K562 (cell line): ENCODE results near the gene P2RX2. TPM values are rescaled to one million over a fixed set of nuclear protein-coding genes. Genes with fewer than 3 reads are reported as not detected.

Source experiments
- ARID1B ChIP-seq: fragments of 450-650 bp; IDR thresholded peaks from 2 replicates; pipeline ENCODE4 v1.6.1; 2016; ENCODE audit warnings: antibody characterized with exemption, mild to moderate bottlenecking, inconsistent platforms
- ATF7 ChIP-seq: fragments of 450-650 bp; IDR thresholded peaks from 2 replicates; pipeline ENCODE4 v1.7.1; 2014; ENCODE audit warnings: mild to moderate bottlenecking, moderate library complexity
- CHD4 ChIP-seq: fragments of 200-600 bp; sonication (generic); IDR thresholded peaks from 3 replicates; pipeline ENCODE4 v1.6.1; 2012; ENCODE audit warnings: low read depth, mild to moderate bottlenecking, mixed read lengths, low read length, inconsistent platforms; ENCODE audit not compliant: insufficient read depth, insufficient replicate concordance, poor library complexity, severe bottlenecking
- CREB1 ChIP-seq, 2 experiments: sonication (generic) in 1 of 2; formaldehyde crosslinking in 1 of 2; IDR thresholded peaks; 2 replicates each; pipeline versions ENCODE4 v1.6.1 to v1.8.0; 2012 to 2022; ENCODE audit warnings: inconsistent platforms in 1 of 2, mild to moderate bottlenecking in 1 of 2, missing genetic modification reagents in 1 of 2, moderate library complexity in 1 of 2
- CTBP1 ChIP-seq: fragments of 450-650 bp; IDR thresholded peaks from 2 replicates; pipeline ENCODE4 v1.6.1; 2016; ENCODE audit warnings: borderline replicate concordance
- ETV1 ChIP-seq: fragments of 450-650 bp; conservative IDR thresholded peaks from 2 replicates; pipeline ENCODE4 v1.6.1; 2016; ENCODE audit warnings: missing genetic modification characterization, control low read depth, low read depth, missing compliant biosample characterization
- FOSL1 ChIP-seq: fragments of 200-800 bp; sonication (Bioruptor generic); conservative IDR thresholded peaks from 2 replicates; pipeline ENCODE4 v1.6.1; 2016; ENCODE audit warnings: missing genetic modification characterization, missing compliant biosample characterization
- JUND ChIP-seq, 2 experiments: IDR thresholded peaks; 2 replicates in 1 of 2; 3 replicates in 1 of 2; pipeline ENCODE4 v1.6.1; 2011; ENCODE audit warnings: borderline replicate concordance in 2 of 2, low read depth in 2 of 2, low read length in 2 of 2, improper control_type of control experiment in 1 of 2, missing biosample characterization in 1 of 2, missing genetic modification characterization in 1 of 2, missing genetic modification reagents in 1 of 2
- KLF10 ChIP-seq: fragments of 250-450 bp; sonication (Bioruptor Pico); IDR thresholded peaks from 2 replicates; pipeline ENCODE4 v1.6.1; 2021; ENCODE audit warnings: matching md5 sums
- KLF6 ChIP-seq: fragments of 250-450 bp; sonication (Bioruptor Pico); IDR thresholded peaks from 2 replicates; pipeline ENCODE4 v1.4.0; 2020; ENCODE audit warnings: mild to moderate bottlenecking, moderate library complexity, borderline replicate concordance
- MAFK ChIP-seq: IDR thresholded peaks from 2 replicates; pipeline ENCODE4 v1.6.1; 2011; ENCODE audit warnings: low read length, improper control_type of control experiment
- MEIS2 ChIP-seq: fragments of 450-650 bp; IDR thresholded peaks from 2 replicates; pipeline ENCODE4 v1.6.1; 2014; ENCODE audit warnings: mild to moderate bottlenecking; ENCODE audit not compliant: partially characterized antibody
- MYC ChIP-seq, 2 experiments: fragments of 250-450 bp in 1 of 2; sonication (Bioruptor Pico) in 1 of 2; IDR thresholded peaks; 2 replicates each; pipeline versions ENCODE4 v1.5.1 to v1.6.1; 2012 to 2021; ENCODE audit warnings: low read depth in 2 of 2, borderline replicate concordance in 1 of 2, improper control_type of control experiment in 1 of 2, low read length in 1 of 2, mild to moderate bottlenecking in 1 of 2, moderate library complexity in 1 of 2
- MYNN ChIP-seq, 2 experiments: sonication (generic); formaldehyde crosslinking in 1 of 2; IDR thresholded peaks; 2 replicates each; pipeline versions ENCODE4 v1.5.0 to v1.6.1; 2016 to 2020; ENCODE audit warnings: antibody characterized with exemption in 1 of 2, missing genetic modification reagents in 1 of 2
- NFE2 ChIP-seq: IDR thresholded peaks from 2 replicates; pipeline ENCODE4 v1.6.1; 2014; ENCODE audit warnings: antibody characterized with exemption, low read depth
- NR2C2 ChIP-seq, 2 experiments: fragments of 200-800 bp in 1 of 2; sonication (Bioruptor generic) in 1 of 2; sonication (generic) in 1 of 2; formaldehyde crosslinking in 1 of 2; IDR thresholded peaks; 2 replicates each; pipeline versions ENCODE4 v1.6.1 to v1.8.0; 2016 to 2022; ENCODE audit warnings: mild to moderate bottlenecking in 1 of 2, missing compliant biosample characterization in 1 of 2, missing genetic modification characterization in 1 of 2, missing genetic modification reagents in 1 of 2
- NRF1 ChIP-seq, 2 experiments: fragments of 450-650 bp; IDR thresholded peaks in 1 of 2; conservative IDR thresholded peaks in 1 of 2; 2 replicates each; pipeline ENCODE4 v1.6.1; 2014; ENCODE audit warnings: mild to moderate bottlenecking in 2 of 2
- POLR2A ChIP-seq: fragments of 450-650 bp; conservative IDR thresholded peaks from 2 replicates; pipeline ENCODE4 v1.6.1; 2016
- POLR2AphosphoS2 ChIP-seq: IDR thresholded peaks from 2 replicates; pipeline ENCODE4 v1.6.1; 2012; ENCODE audit warnings: low read length, improper control_type of control experiment
- PTTG1 ChIP-seq: fragments of 450-650 bp; IDR thresholded peaks from 2 replicates; pipeline ENCODE4 v1.6.1; 2016; ENCODE audit warnings: low read depth, mild to moderate bottlenecking, missing genetic modification characterization, missing compliant biosample characterization
- YY1 ChIP-seq, 3 experiments: IDR thresholded peaks; 2 replicates each; pipeline ENCODE4 v1.6.1; 2011; ENCODE audit warnings: low read length in 2 of 3, mild to moderate bottlenecking in 2 of 3, moderate library complexity in 2 of 3, borderline replicate concordance in 1 of 3, control low read depth in 1 of 3, low read depth in 1 of 3; ENCODE audit not compliant: insufficient read depth in 3 of 3, insufficient replicate concordance in 2 of 3, control insufficient read depth in 1 of 3, insufficient read length in 1 of 3; ENCODE audit errors: extremely low read depth in 1 of 3
- polyA plus RNA-seq, 8 experiments: library from polyadenylated mRNA; depleted of rRNA in 4 of 8; stranded (reverse) in 5 of 8; unstranded in 3 of 8; fragments of >200 nt; fragmentation: Nextera tagmentation in 2 of 8; fragmentation: Illumina TruSeq in 1 of 8; extraction: Ambion mirVana in 2 of 8; extraction: Trizol in 1 of 8; gene quantifications; 2 replicates each; pipeline versions ENCODE4 v1.2.1 to v1.2.3, GENCODE V29; 2011 to 2014; ENCODE audit warnings: inconsistent platforms in 1 of 8, missing spikeins in 1 of 8
- total RNA-seq, 7 experiments: library from RNA; depleted of rRNA in 6 of 7; stranded (reverse); fragments of >200 nt in 6 of 7; fragmentation: Illumina TruSeq in 2 of 7; extraction: Trizol in 2 of 7; gene quantifications; 2 replicates each; pipeline versions ENCODE4 v1.2.1 to v1.2.3, GENCODE V29; 2011 to 2021; ENCODE audit warnings: low replicate concordance in 1 of 7
- TF ChIP-seq, protein P1 (sequence below): sonication (generic); formaldehyde crosslinking; IDR thresholded peaks from 2 replicates; pipeline ENCODE4 v1.9.0; 2022; ENCODE audit warnings: mild to moderate bottlenecking, missing genetic modification reagents
- TF ChIP-seq, protein P2 (sequence below), 2 experiments: fragments of 450-650 bp in 1 of 2; sonication (generic) in 1 of 2; formaldehyde crosslinking in 1 of 2; IDR thresholded peaks in 1 of 2; conservative IDR thresholded peaks in 1 of 2; 2 replicates each; pipeline versions ENCODE4 v1.6.1 to v1.8.1; 2016 to 2023; ENCODE audit warnings: mild to moderate bottlenecking in 2 of 2, moderate library complexity in 2 of 2, inconsistent platforms in 1 of 2, missing genetic modification reagents in 1 of 2

P2RX2 gene
- total and polyA plus RNA-seq, 9 of the 15 experiments (the other 6 are each of a cell fraction or from before 2014, with no cell fraction given), result not detected

DNA sequence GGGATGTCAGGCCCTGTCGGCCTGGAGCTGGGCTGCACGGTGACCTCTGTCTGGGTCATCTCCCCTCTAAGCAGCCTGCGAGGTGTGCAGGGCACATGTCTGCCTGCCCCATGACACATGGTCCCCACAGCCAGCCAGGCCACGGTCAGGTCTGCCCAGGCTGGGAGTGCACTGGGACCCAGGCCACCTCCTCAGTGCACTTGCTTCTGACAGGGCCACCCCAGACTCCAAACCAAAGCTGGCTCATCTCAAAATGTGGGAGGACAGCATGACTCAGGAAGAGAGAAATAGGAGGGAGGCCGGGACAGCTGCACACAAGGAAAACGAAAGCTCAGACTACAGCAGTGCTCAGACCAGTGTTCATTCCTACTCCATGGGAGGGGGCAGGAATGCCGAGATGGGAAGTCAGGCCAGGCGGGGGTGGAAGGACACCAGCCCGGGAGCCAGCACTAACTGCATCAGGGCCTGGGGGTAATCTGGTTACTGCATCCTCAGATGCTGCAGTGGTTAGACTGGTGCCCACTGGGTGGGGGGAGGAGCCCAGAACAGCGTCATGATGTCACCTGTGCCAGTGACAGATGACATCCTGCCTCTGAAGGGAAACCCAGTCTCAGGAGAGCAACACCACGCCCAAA lies 4.0 kb downstream of the P2RX2 start (continued):
- TF ChIP-seq CTBP1 (peak; percentile 11; the same call in 1 of the 2 replicates), CHD4 (no peak), JUND (IDR thresholded peaks at IDR 0.05; ENCODE audit: borderline replicate concordance, low read depth, low read length) (peak; percentile 1; the same call in 1 of the 2 replicates), JUND (tag; IDR thresholded peaks at IDR 0.05; ENCODE audit: borderline replicate concordance, low read depth, low read length) (no peak; the same call in 2 of the 3 replicates), PTTG1 (tag) (no peak), MYC (IDR thresholded peaks at IDR 0.05; ENCODE audit: low read depth, low read length) (no peak), MYC (CRISPR knock-in tag; IDR thresholded peaks at IDR 0.05; ENCODE audit: borderline replicate concordance, low read depth) (peak; percentile 22; the same call in 1 of the 2 replicates), ATF7 (0 out of 2 replicates have a peak, but pooled peaks have one; percentile 23), KLF10 (no peak), FOSL1 (peak; percentile 59), CREB1 (IDR thresholded peaks at IDR 0.05) (peak; percentile 25; the same call in 1 of the 2 replicates), CREB1 (CRISPR knock-in tag; IDR thresholded peaks at IDR 0.05) (no peak), MEIS2 (peak; percentile 18), NRF1 (conservative IDR thresholded peaks at IDR 0.05 in 1 of 2, IDR thresholded peaks at IDR 0.05 in 1 of 2) (0 out of 4 replicates have a peak, but pooled peaks of 1 of the 2 experiments have one; percentile 9), MYNN (IDR thresholded peaks at IDR 0.05) (peak; percentile 55; the same call in 1 of the 2 replicates), MYNN (CRISPR knock-in tag; IDR thresholded peaks at IDR 0.05) (no peak), ARID1B (0 out of 2 replicates have a peak, but pooled peaks have one; percentile 8), POLR2AphosphoS2 (peak; percentile 78; the same call in 1 of the 2 replicates), KLF6 (CRISPR knock-in tag) (no peak), MAFK (peak; percentile 40; the same call in 1 of the 2 replicates), NFE2 (peak; percentile 74), YY1 (IDR thresholded peaks at IDR 0.05; ENCODE audit: borderline replicate concordance in 1 of 3, control insufficient read depth in 1 of 3, extremely low read depth in 1 of 3, insufficient read depth in 3 of 3, insufficient read length in 1 of 3, insufficient replicate concordance in 2 of 3, low read depth in 1 of 3, low read length in 2 of 3) (peak in 1 of 3 experiments; percentile 4), ETV1 (tag) (no peak), POLR2A (0 out of 2 replicates have a peak, but pooled peaks have one; percentile 29), NR2C2 (CRISPR knock-in tag; IDR thresholded peaks at IDR 0.05) (no peak), NR2C2 (tag; IDR thresholded peaks at IDR 0.05) (peak; percentile 49)
- TF ChIP-seq, protein P1, sequence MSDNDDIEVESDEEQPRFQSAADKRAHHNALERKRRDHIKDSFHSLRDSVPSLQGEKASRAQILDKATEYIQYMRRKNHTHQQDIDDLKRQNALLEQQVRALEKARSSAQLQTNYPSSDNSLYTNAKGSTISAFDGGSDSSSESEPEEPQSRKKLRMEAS (CRISPR knock-in tag), result peak; percentile 75
- TF ChIP-seq, protein P2, sequence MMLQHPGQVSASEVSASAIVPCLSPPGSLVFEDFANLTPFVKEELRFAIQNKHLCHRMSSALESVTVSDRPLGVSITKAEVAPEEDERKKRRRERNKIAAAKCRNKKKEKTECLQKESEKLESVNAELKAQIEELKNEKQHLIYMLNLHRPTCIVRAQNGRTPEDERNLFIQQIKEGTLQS (IDR thresholded peaks at IDR 0.05), result peak; percentile 43
- TF ChIP-seq, protein P2 (CRISPR knock-in tag; conservative IDR thresholded peaks at IDR 0.05), result no peak
